Lung (tissue), 12 donors: Measurements from ENCODE around the gene DNAH3. TPM values are rescaled to one million over a fixed set of nuclear protein-coding genes. Genes with fewer than 3 reads are reported as not detected.
"Not testable (repeated sequence)": the region's sequence is repeated elsewhere in the genome, so short reads cannot be mapped to it uniquely, and the experiment has no call there.

ENCODE experiments used
- ATAC-seq: fragments of 200-7000 bp; cut with Tn5 transposase; one replicate; pipeline ENCODE4 v1.9.1; 2020; ENCODE audit warnings: moderate number of reproducible peaks; ENCODE audit not compliant: insufficient read depth, low FRiP score
- DNase-seq, 3 donors: peaks; one replicate each; pipeline ENCODE4 v3.0.0-alpha.2; 2013 to 2017
- H3K27ac ChIP-seq, 2 donors: one replicate each; pipeline ENCODE4 v1.5.1; 2013; ENCODE audit warnings: mild to moderate bottlenecking in 2 of 2, moderate library complexity in 2 of 2, control low read depth in 1 of 2, inconsistent platforms in 1 of 2, low read depth in 1 of 2, low read length in 1 of 2
- H3K27me3 ChIP-seq, 3 donors: one replicate each; pipeline ENCODE4 v1.5.1; 2013; ENCODE audit warnings: low read length in 2 of 3; ENCODE audit not compliant: control insufficient read depth in 3 of 3, insufficient read depth in 3 of 3
- H3K36me3 ChIP-seq, 4 donors: one replicate each; pipeline ENCODE4 v1.5.1; 2013; ENCODE audit warnings: low read length in 4 of 4, mild to moderate bottlenecking in 1 of 4, moderate library complexity in 1 of 4; ENCODE audit not compliant: control insufficient read depth in 4 of 4, insufficient read depth in 4 of 4
- H3K4me1 ChIP-seq, 5 donors: one replicate each; pipeline ENCODE4 v1.5.1; 2013; ENCODE audit warnings: low read length in 5 of 5, mild to moderate bottlenecking in 2 of 5, moderate library complexity in 1 of 5; ENCODE audit not compliant: control insufficient read depth in 5 of 5, insufficient read depth in 5 of 5
- H3K4me3 ChIP-seq: one replicate; pipeline ENCODE4 v1.5.1; 2013; ENCODE audit warnings: mild to moderate bottlenecking, control low read depth, moderate library complexity
- H3K9ac ChIP-seq, 2 donors: one replicate each; pipeline ENCODE4 v1.5.1; 2013; ENCODE audit warnings: low read length in 2 of 2, control low read depth in 1 of 2; ENCODE audit not compliant: insufficient read depth in 1 of 2
- H3K9me3 ChIP-seq, 4 donors: one replicate each; pipeline ENCODE4 v1.5.1; 2013; ENCODE audit warnings: low read length in 3 of 4, mild to moderate bottlenecking in 1 of 4, moderate library complexity in 1 of 4; ENCODE audit not compliant: control insufficient read depth in 4 of 4, insufficient read depth in 3 of 4
- CTCF ChIP-seq: IDR thresholded peaks from 2 replicates; pipeline ENCODE4 v1.5.1; 2012; ENCODE audit warnings: mild to moderate bottlenecking; ENCODE audit errors: control extremely low read depth, extremely low read depth
- WGBS, 2 donors: extraction: QIAGEN DNeasy Blood & Tissue Kit; methylation state at CpG; one replicate each; pipeline ENCODE4 v1.1.7; 2013; 5-methylcytosine and 5-hydroxymethylcytosine counted together
- polyA plus RNA-seq, 2 donors: library from polyadenylated mRNA; stranded (reverse); fragments of 200-250 nt; gene quantifications; one replicate each; pipeline ENCODE4 v1.2.1, GENCODE V29; 2013
- total RNA-seq, 2 donors: library from RNA; depleted of rRNA in 1 of 2; stranded (reverse); fragments of >200 nt in 1 of 2; gene quantifications; one replicate each; pipeline ENCODE4 v1.2.1, GENCODE V29; 2014 to 2021
- donor health status: control.
- donor health status: control.
- donor health status: Bipolar disorder and iron deficiency.
- donor health status: healthy.
- donor health status: DM: yes; HTN: yes; CAD: no.

DNAH3 gene
- total and polyA plus RNA-seq, 4 donors, result 1.0 to 24.1 (median 12.8) TPM

GRCh38 chr16:21070564-21070963 is 80.1 kb downstream of the DNAH3 start:
- no peaks in the 10 kb centered on the region for H3K9me3 ChIP-seq
- H3K4me1 ChIP-seq, result no peaks in the 10 kb centered on the region
- no peak overlapping the region for H3K27ac ChIP-seq
- H3K9ac ChIP-seq, result no peak overlapping the region
- ATAC-seq (no peak), DNase-seq (no peak)
- H3K4me3 ChIP-seq, result no peak overlapping the region
- TF ChIP-seq CTCF, result no peak
- WGBS, 2 donors, result 65 to 69% methylated on average over 4 of the region's 4 CpGs
- H3K36me3 ChIP-seq, result no peaks in the 10 kb centered on the region
- H3K27me3 ChIP-seq, result no peaks in the 10 kb centered on the region

GRCh38 chr16:21069986-21070385 is 80.7 kb downstream of the DNAH3 start:
- 94 to 95% methylated on average over 6 of the region's 6 CpGs for WGBS, 2 donors

GRCh38 chr16:21064203-21064602 is 86.4 kb downstream of the DNAH3 start:
- TF ChIP-seq CTCF, result no peak
- Histone ChIP-seq H3K4me3 (no peak overlapping the region), H3K9ac (no peak overlapping the region), H3K36me3 (no peaks in the 10 kb centered on the region), H3K9me3 (peaks cover 0 to 1% (median 0%) of the 10 kb centered on the region in 4 donors), H3K27me3 (no peaks in the 10 kb centered on the region), H3K27ac (no peak overlapping the region), H3K4me1 (no peaks in the 10 kb centered on the region)
- ATAC-seq (no peak), DNase-seq (no peak)
- 90 to 93% methylated on average over 1 of the region's 1 CpG for WGBS, 2 donors

More at GRCh38 chr16:21069986-21070385, 80.7 kb downstream of the DNAH3 start:
- Histone ChIP-seq H3K4me1 (no peaks in the 10 kb centered on the region), H3K4me3 (no peak overlapping the region), H3K36me3 (no peaks in the 10 kb centered on the region), H3K9me3 (no peaks in the 10 kb centered on the region), H3K27me3 (no peaks in the 10 kb centered on the region), H3K27ac (no peak overlapping the region), H3K9ac (no peak overlapping the region)
- TF ChIP-seq CTCF, result no peak
- DNase-seq, result no peak
- no peak for ATAC-seq

GRCh38 chr16:21063314-21063713 is 87.3 kb downstream of the DNAH3 start:
- H3K4me3 ChIP-seq, H3K36me3 ChIP-seq, H3K9ac ChIP-seq, H3K27ac ChIP-seq, H3K27me3 ChIP-seq, DNase-seq, H3K9me3 ChIP-seq, ATAC-seq, H3K4me1 ChIP-seq: not testable (repeated sequence)
- WGBS, 2 donors, result 93 to 98% methylated on average over 6 of the region's 6 CpGs
